Tibial nerve (tissue), 4 donors: ENCODE results near the gene EDEM3.

Source experiments
- EP300 ChIP-seq, 2 donors: sonication (generic); formaldehyde crosslinking; IDR thresholded peaks; one replicate each; pipeline ENCODE4 v1.6.1; 2017; ENCODE audit warnings: antibody characterized with exemption in 2 of 2, mild to moderate bottlenecking in 1 of 2
- TF ChIP-seq, protein P1 (sequence below), 5 experiments: fragments of 200-600 bp in 3 of 5; fragments of 450-650 bp in 2 of 5; sonication (generic) in 3 of 5; IDR thresholded peaks; one replicate each; pipeline ENCODE4 v1.5.1; 2016 to 2019; ENCODE audit warnings: antibody characterized with exemption in 5 of 5, mild to moderate bottlenecking in 3 of 5, moderate library complexity in 2 of 5

DNA sequence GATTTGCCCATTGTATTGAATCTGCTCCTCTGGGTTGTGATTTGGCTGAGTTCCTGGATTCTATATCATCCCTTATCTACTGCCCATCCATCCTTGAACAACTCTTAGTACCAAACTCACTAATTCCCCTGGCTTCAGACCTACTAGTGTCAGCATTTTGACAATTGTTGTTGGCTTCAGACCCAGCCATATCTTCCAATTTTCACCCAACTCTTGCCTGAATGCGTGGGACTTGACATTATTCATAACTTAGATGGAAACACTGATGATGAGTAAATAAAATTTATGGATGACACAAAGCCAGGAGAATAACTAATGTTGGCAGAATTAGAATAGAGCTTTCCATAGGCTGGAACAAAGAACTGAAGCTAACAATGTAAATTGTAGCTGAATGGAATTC, 27.3 kb upstream of the EDEM3 start:
- TF ChIP-seq, protein P1, sequence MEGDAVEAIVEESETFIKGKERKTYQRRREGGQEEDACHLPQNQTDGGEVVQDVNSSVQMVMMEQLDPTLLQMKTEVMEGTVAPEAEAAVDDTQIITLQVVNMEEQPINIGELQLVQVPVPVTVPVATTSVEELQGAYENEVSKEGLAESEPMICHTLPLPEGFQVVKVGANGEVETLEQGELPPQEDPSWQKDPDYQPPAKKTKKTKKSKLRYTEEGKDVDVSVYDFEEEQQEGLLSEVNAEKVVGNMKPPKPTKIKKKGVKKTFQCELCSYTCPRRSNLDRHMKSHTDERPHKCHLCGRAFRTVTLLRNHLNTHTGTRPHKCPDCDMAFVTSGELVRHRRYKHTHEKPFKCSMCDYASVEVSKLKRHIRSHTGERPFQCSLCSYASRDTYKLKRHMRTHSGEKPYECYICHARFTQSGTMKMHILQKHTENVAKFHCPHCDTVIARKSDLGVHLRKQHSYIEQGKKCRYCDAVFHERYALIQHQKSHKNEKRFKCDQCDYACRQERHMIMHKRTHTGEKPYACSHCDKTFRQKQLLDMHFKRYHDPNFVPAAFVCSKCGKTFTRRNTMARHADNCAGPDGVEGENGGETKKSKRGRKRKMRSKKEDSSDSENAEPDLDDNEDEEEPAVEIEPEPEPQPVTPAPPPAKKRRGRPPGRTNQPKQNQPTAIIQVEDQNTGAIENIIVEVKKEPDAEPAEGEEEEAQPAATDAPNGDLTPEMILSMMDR (IDR thresholded peaks at IDR 0.05) = no peak
- TF ChIP-seq EP300 (IDR thresholded peaks at IDR 0.05) = no peak
